GM23248 (cell line): ENCODE data around the gene LLGL1. TPM values are rescaled to one million over a fixed set of nuclear protein-coding genes. Genes with fewer than 3 reads are reported as not detected.

Experiments used
- DNase-seq: peaks from one replicate; pipeline ENCODE4 v3.0.0-alpha.2; 2015
- H2AFZ ChIP-seq: fragments of 200-600 bp; sonication (generic); 2 replicates; pipeline ENCODE4 v1.6.1; 2016; ENCODE audit warnings: antibody characterized with exemption
- H3F3A ChIP-seq: fragments of 200-600 bp; sonication (generic); 2 replicates; pipeline ENCODE4 v1.6.1; 2016; ENCODE audit warnings: mild to moderate bottlenecking, antibody characterized with exemption, mixed run types; ENCODE audit not compliant: insufficient read depth
- H3K27ac ChIP-seq: fragments of 200-600 bp; sonication (generic); 2 replicates; pipeline ENCODE4 v1.5.1; 2016; ENCODE audit warnings: mild to moderate bottlenecking
- H3K27me3 ChIP-seq: fragments of 200-600 bp; sonication (generic); replicated peaks from 2 replicates; pipeline ENCODE4 v1.6.1; 2016; ENCODE audit warnings: mild to moderate bottlenecking; ENCODE audit not compliant: insufficient read depth
- H3K36me3 ChIP-seq: fragments of 200-600 bp; sonication (generic); 2 replicates; pipeline ENCODE4 v1.6.1; 2016; ENCODE audit warnings: low read depth, mild to moderate bottlenecking
- H3K4me1 ChIP-seq: fragments of 200-600 bp; sonication (generic); 2 replicates; pipeline ENCODE4 v1.6.1; 2016; ENCODE audit warnings: mild to moderate bottlenecking; ENCODE audit not compliant: insufficient read depth
- H3K4me2 ChIP-seq: fragments of 200-600 bp; sonication (generic); one replicate; pipeline ENCODE4 v1.6.1; 2016; ENCODE audit warnings: mild to moderate bottlenecking; ENCODE audit not compliant: unreplicated experiment
- H3K4me3 ChIP-seq: fragments of 200-600 bp; sonication (generic); 2 replicates; pipeline ENCODE4 v1.5.1; 2016; ENCODE audit warnings: mild to moderate bottlenecking
- H3K79me2 ChIP-seq: fragments of 200-600 bp; sonication (generic); 2 replicates; pipeline ENCODE4 v1.6.1; 2016; ENCODE audit warnings: mild to moderate bottlenecking; ENCODE audit not compliant: insufficient read depth
- H3K9ac ChIP-seq: fragments of 200-600 bp; sonication (generic); 2 replicates; pipeline ENCODE4 v1.6.1; 2016; ENCODE audit warnings: mild to moderate bottlenecking
- H3K9me2 ChIP-seq: fragments of 200-600 bp; sonication (generic); 2 replicates; pipeline ENCODE4 v1.6.1; 2016; ENCODE audit warnings: mixed run types, mild to moderate bottlenecking, moderate library complexity; ENCODE audit not compliant: insufficient read depth
- H3K9me3 ChIP-seq: fragments of 200-600 bp; sonication (generic); one replicate; pipeline ENCODE4 v1.6.1; 2017; ENCODE audit warnings: low read depth
- H4K20me1 ChIP-seq: fragments of 200-600 bp; sonication (generic); 2 replicates; pipeline ENCODE4 v1.6.0; 2016; ENCODE audit not compliant: insufficient read depth
- EZH2 ChIP-seq: fragments of 200-600 bp; sonication (generic); IDR thresholded peaks from 2 replicates; pipeline ENCODE4 v1.6.1; 2018; ENCODE audit warnings: antibody characterized with exemption, mild to moderate bottlenecking; ENCODE audit not compliant: insufficient read depth, poor library complexity, severe bottlenecking
- EZH2phosphoT487 ChIP-seq: fragments of 200-600 bp; sonication (generic); IDR thresholded peaks from 2 replicates; pipeline ENCODE4 v1.6.1; 2018; ENCODE audit warnings: antibody characterized with exemption, moderate library complexity, mild to moderate bottlenecking, low read depth; ENCODE audit not compliant: insufficient read depth
- WGBS, 2 experiments: methylation state at CpG; one replicate each; pipeline ENCODE4 v1.1.6; 2015 to 2017; ENCODE audit warnings: low lambda C conversion rate in 2 of 2, low coverage in 1 of 2; ENCODE audit errors: missing lambda C conversion rate in 2 of 2; 5-methylcytosine and 5-hydroxymethylcytosine counted together
- in situ Hi-C: fragments of 300-500 bp; cut with MboI; formaldehyde crosslinking; loops from 2 replicates; pipeline ENCODE4 v1.15.0; 2020
- polyA plus RNA-seq: library from polyadenylated mRNA; unstranded; fragments of >200 nt; fragmentation: Nextera tagmentation; extraction: Ambion mirVana; gene quantifications from 2 replicates; pipeline ENCODE4 v1.2.1, GENCODE V29; 2016
- total RNA-seq: library from RNA; depleted of rRNA; stranded (reverse); fragments of >200 nt; shearing (Covaris generic); gene quantifications from 2 replicates; pipeline ENCODE4 v1.2.3, GENCODE V29; 2014

LLGL1 gene
- total and polyA plus RNA-seq, 2 experiments from 2014 or later = 3.5 to 40.3 TPM

- peak; percentile 36 for DNase-seq
- H4K20me1 ChIP-seq = peaks cover 22% of the 10 kb centered on the region
These were observed 34.7 kb upstream of the LLGL1 start for GRCh38 chr17:18190628-18191235.

GRCh38 chr17:18191236-18191667 is 34.2 kb upstream of the LLGL1 start:
- H3K9ac ChIP-seq = no peak overlapping the region
- no peak overlapping the region for H2AFZ ChIP-seq
- no peak overlapping the region for H3K4me3 ChIP-seq
- H3K27me3 ChIP-seq = no peaks in the 10 kb centered on the region
- H3F3A ChIP-seq = peaks cover 42% of the 10 kb centered on the region
- no peaks in the 10 kb centered on the region for H3K9me2 ChIP-seq
- no peak for TF ChIP-seq EZH2
- no peak for TF ChIP-seq EZH2phosphoT487
- peaks cover 50% of the 10 kb centered on the region for H3K4me1 ChIP-seq
- H3K79me2 ChIP-seq = peaks cover 100% of the 10 kb centered on the region
- DNase-seq = no peak
- peaks cover 22% of the 10 kb centered on the region for H4K20me1 ChIP-seq
- 61 to 66% methylated on average over 3 of the region's 3 CpGs for WGBS, 2 experiments
- peak overlapping the region; percentile 14 for H3K27ac ChIP-seq
- in situ Hi-C loops = no loop called here
- no peak overlapping the region for H3K4me2 ChIP-seq
- no peaks in the 10 kb centered on the region for H3K9me3 ChIP-seq
- peaks cover 24% of the 10 kb centered on the region for H3K36me3 ChIP-seq

More at GRCh38 chr17:18190628-18191235, 34.7 kb upstream of the LLGL1 start:
- no peaks in the 10 kb centered on the region for H3K27me3 ChIP-seq
- H3K4me2 ChIP-seq = no peak overlapping the region
- TF ChIP-seq EZH2 (no peak), EZH2phosphoT487 (no peak)
- H3K27ac ChIP-seq = peak overlapping the region; percentile 14; the same call in 1 of the 2 replicates
- peaks cover 50% of the 10 kb centered on the region for H3K4me1 ChIP-seq
- H3K36me3 ChIP-seq = peaks cover 19% of the 10 kb centered on the region; the same call in 1 of the 2 replicates
- no peak overlapping the region for H3K9ac ChIP-seq
- no peak overlapping the region for H3K4me3 ChIP-seq
- in situ Hi-C loops = no loop called here
- no peaks in the 10 kb centered on the region for H3K9me2 ChIP-seq
- no peaks in the 10 kb centered on the region for H3K9me3 ChIP-seq
- peaks cover 100% of the 10 kb centered on the region for H3K79me2 ChIP-seq
- H2AFZ ChIP-seq = no peak overlapping the region
- H3F3A ChIP-seq = peaks cover 47% of the 10 kb centered on the region
- 59 to 66% methylated on average over 3 of the region's 3 CpGs for WGBS, 2 experiments

- no peak for TF ChIP-seq EZH2
- no peak for TF ChIP-seq EZH2phosphoT487
- Histone ChIP-seq H3K79me2 (peaks cover 100% of the 10 kb centered on the region), H3K4me1 (peaks cover 48% of the 10 kb centered on the region), H3K36me3 (peaks cover 30% of the 10 kb centered on the region), H3K27ac (no peak overlapping the region), H3K4me3 (no peak overlapping the region), H3K27me3 (no peaks in the 10 kb centered on the region), H3K4me2 (no peak overlapping the region), H3K9ac (no peak overlapping the region), H4K20me1 (peaks cover 22% of the 10 kb centered on the region), H3K9me3 (no peaks in the 10 kb centered on the region), H2AFZ (no peak overlapping the region), H3K9me2 (no peaks in the 10 kb centered on the region), H3F3A (peaks cover 35% of the 10 kb centered on the region)
- 96 to 100% methylated on average over 2 of the region's 2 CpGs for WGBS, 2 experiments
- in situ Hi-C loops = no loop called here
- DNase-seq = peak; percentile 50
These were observed 33.5 kb upstream of the LLGL1 start for GRCh38 chr17:18191967-18192366.

GRCh38 chr17:18194394-18194793 is 31.0 kb upstream of the LLGL1 start:
- Histone ChIP-seq H3K27me3 (no peaks in the 10 kb centered on the region), H3K4me1 (peaks cover 24% of the 10 kb centered on the region), H3K79me2 (peaks cover 100% of the 10 kb centered on the region), H3F3A (peaks cover 11% of the 10 kb centered on the region), H3K27ac (no peak overlapping the region), H3K9me3 (no peaks in the 10 kb centered on the region), H3K36me3 (peaks cover 40% of the 10 kb centered on the region), H2AFZ (no peak overlapping the region), H3K4me2 (no peak overlapping the region), H3K9me2 (no peaks in the 10 kb centered on the region), H3K9ac (no peak overlapping the region), H4K20me1 (peaks cover 30% of the 10 kb centered on the region), H3K4me3 (no peak overlapping the region)
- 85 to 87% methylated on average over 4 of the region's 4 CpGs for WGBS, 2 experiments
- in situ Hi-C loops = no loop called here
- no peak for DNase-seq
- no peak for TF ChIP-seq EZH2phosphoT487
- no peak for TF ChIP-seq EZH2
